ENCODE measurements around the gene KLHL42. TPM values are rescaled to one million over a fixed set of nuclear protein-coding genes. Genes with fewer than 3 reads are reported as not detected.

Gene KLHL42
- total RNA-seq, 1 donor from 2014 or later, result 37.2 TPM

GRCh38 chr12:27780612-27781408, 777 bp downstream of the KLHL42 start:
- DNase-seq (ENCODE audit: low spot score), result peak; percentile 31

DNA sequence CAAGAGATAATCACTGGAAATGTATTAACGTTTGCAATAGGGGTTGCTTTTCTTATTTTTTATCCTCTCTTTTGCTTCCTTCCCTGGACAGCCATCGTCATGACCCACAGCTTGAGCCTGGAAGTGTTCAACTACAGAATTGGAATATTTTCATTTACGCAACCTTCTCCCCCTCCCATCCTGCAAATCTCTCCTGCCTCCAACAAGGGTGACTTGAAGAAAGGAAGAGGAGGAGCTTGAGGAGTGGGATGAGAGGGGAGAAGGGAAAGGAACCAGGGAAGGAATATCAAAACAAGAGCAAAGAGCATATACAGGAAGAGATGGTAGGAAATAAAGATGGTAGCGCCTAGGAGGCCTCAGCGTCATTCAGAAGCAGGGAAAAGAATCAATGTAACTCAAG, 1.6 kb downstream of the KLHL42 start:
- DNase-seq (ENCODE audit: low spot score), result no peak

DNA sequence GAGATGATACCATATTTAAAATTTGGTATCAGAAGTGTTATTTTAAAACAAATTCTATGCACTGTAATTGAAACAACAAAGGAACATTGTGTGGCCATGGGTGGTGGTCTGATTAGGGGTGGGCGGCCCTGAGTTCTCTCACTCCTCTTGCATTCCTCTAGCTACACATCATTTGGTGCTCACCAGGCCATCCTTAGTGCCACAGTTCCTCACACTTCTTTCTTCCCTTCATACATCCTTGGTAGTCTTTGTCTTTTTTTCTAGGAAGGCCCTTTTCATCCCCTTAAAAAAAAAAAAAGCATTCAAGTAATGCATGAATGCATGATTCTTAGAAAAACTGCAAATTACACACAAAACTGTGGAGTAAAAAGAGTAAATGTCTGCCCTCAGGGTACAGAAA, 2.4 kb downstream of the KLHL42 start:
- no peak for DNase-seq (ENCODE audit: low spot score)

GRCh38 chr12:27785882-27786570, 6.0 kb downstream of the KLHL42 start:
- DNase-seq (ENCODE audit: low spot score), result no peak

DNA sequence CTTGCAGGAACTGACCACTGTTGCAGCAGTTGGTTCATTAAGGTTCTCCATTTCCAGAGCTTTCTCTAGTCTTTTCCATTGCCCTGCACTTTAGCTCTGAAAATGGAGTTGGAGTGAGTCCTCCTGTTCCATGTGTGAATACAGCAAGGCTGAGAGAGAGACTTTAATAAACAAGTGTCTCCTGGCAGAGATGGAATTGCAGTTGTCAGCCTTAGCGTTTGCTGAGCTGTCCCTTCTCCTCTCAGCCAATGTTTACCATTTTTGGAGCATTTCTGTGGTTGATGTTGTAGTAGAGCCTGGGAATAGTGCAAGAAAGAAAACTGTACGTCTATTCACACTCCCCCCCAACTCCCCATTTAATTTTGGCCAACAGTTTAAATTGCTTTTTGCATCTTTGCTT, 7.5 kb downstream of the KLHL42 start:
- no peak for DNase-seq (ENCODE audit: low spot score)

GRCh38 chr12:27790179-27790578, 10.1 kb downstream of the KLHL42 start:
- DNase-seq (ENCODE audit: low spot score), result no peak

GRCh38 chr12:27794818-27795584, 15.0 kb downstream of the KLHL42 start:
- DNase-seq (ENCODE audit: low spot score), result no peak

GRCh38 chr12:27796128-27796527, 16.1 kb downstream of the KLHL42 start:
- DNase-seq (ENCODE audit: low spot score), result no peak

GRCh38 chr12:27797301-27798025, 17.4 kb downstream of the KLHL42 start:
- DNase-seq (ENCODE audit: low spot score), result no peak

DNA sequence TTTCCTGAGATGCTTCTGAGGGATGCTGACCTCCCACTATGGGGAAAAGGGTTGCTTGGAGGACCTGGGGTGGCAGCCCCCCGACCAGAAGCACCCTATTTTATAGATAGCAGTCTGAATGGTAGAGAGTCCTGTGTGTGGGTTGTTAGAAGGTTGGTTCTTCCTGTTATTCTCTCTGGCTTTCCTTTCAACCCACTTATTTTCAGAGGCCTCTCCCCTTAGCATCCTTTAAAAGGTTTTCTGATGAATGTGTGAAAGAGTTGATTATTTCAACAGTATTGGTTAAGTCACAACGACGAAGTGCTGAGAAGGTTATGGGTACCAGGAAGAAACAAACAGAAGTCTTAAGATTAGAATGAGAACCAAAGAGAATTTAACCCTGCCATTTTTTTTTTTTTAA, 20.8 kb downstream of the KLHL42 start:
- no peak for DNase-seq (ENCODE audit: low spot score)

DNA sequence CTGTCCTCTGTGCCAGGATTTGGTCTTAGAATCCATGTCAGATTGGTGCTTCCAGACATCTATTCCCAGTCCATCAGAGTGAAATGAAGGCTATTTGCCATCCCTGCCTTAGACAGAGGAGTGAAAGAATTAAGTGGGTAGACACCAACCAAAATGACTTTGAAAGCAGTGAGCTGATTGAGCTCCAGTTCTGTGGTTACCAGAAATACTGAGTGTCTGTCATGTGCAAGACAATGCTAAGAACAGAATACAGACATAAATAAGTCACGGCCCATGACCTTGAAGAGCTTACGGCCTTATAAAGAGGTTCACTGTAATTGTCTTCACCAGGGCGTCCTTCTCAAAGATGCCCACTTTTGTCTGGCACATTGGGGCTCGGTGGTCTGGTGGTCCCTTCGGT, 21.6 kb downstream of the KLHL42 start:
- DNase-seq (ENCODE audit: low spot score), result no peak

DNA sequence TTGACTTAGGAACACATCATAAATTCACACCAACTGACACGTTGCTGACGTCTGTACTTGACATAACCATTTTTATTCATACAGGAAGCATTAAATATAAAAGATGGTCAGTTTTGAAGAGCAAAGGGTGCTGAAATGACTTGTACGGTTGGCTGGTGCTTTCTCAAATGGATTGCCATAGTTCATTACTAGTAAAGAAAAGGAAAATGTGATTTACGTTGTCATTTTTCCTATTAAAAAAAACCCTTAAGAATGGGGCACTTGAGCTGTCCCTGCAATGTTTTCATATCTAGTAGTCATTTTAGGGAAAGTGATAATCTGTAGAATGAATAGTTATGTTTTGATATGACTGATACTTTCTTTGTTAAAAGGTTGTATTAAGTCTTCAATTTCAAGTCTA, 22.5 kb downstream of the KLHL42 start:
- DNase-seq (ENCODE audit: low spot score), result no peak

GRCh38 chr12:27802936-27803335, 22.9 kb downstream of the KLHL42 start:
- no peak for DNase-seq (ENCODE audit: low spot score)

GRCh38 chr12:27805238-27805637, 25.2 kb downstream of the KLHL42 start:
- DNase-seq (ENCODE audit: low spot score), result no peak

- no peak for DNase-seq (ENCODE audit: low spot score)
These were observed 26.2 kb downstream of the KLHL42 start for GRCh38 chr12:27806259-27806658.

DNA sequence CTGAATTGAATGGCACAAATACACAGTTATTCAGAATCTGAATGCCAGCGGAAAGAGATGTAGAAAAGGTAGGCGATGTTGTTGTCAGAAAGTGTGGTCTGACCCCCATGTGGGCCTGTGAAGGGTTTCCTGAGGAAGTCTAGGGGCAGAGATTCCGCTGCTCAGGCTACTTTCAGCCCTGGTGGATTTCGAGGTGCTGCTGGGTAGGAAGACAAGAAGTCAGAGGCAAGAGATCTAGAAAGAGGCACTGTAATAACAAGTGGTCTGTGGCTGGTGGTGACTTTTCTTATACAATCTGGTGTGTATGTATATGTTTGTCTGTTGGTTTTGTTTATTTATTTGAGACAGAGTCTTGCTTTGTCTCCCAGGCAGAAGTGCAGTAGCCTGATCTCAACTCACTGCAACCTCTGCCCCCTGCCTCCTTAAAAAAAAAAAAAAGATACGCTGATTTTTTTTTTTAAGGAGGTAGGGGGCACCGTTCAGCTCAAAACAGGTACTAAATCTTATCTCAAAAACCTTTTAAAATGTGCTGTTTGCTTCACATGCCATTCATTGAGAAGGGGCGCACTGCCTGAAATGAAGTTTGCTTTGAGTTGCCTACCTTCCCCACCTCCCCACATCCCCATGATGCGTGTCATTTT, 27.1 kb downstream of the KLHL42 start:
- DNase-seq (ENCODE audit: low spot score), result no peak

DNA sequence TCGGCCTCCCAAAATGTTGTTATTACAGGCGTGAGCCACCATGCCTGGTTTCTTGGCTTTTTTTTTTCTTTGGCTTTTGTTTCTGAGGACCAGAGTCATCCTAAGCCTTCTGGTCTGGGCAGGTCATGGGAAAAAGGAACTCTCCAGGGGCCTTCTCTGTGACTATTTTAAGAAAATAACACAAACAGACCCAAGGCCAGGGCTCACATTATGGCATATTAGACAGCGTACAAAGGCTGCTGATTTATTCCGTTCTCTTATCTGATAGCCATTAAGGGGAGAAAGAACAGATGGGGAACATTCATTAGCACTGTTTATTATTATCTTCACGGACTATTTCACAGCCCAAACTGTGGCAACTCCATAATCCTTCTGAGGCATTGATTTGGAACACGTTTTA, 28.8 kb downstream of the KLHL42 start:
- no peak for DNase-seq (ENCODE audit: low spot score)

- DNase-seq (ENCODE audit: low spot score), result no peak
These were observed 30.7 kb downstream of the KLHL42 start for GRCh38 chr12:27810756-27811155.

GRCh38 chr12:27812502-27812901, 32.5 kb downstream of the KLHL42 start:
- DNase-seq (ENCODE audit: low spot score), result no peak

DNA sequence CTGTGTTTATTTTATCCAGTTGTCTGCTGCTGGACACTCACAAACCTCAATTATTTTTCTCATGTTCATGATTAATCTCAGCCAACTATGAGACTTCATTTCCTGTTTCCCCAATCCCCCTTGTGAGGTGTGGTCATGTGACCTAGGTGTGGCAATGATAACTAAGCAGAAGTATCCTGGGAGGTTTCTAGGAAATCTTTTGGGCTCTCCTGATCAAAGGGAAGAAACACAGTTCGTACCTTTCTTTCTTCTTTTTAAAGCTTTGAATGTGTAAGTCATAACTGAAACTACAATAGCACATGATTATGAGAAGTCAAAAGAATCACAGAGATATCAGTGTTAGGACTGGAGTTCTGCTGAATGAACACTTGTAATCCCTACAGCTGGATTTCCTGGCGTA, 34.4 kb downstream of the KLHL42 start:
- DNase-seq (ENCODE audit: low spot score), result no peak

- no peak for DNase-seq (ENCODE audit: low spot score)
These were observed 35.0 kb downstream of the KLHL42 start for GRCh38 chr12:27814851-27815591.
